GM13977 (cell line): Measurements from ENCODE around the gene VIL1.

Experiments used
- DNase-seq: peaks from one replicate; pipeline ENCODE4 v3.0.0; 2012; ENCODE audit warnings: low spot score
- in situ Hi-C: fragments of 300-500 bp; cut with MboI; formaldehyde crosslinking; loops from one replicate; pipeline ENCODE4 v1.12.0; 2022; ENCODE audit warnings: low sequenced_read_pairs, low pct_unique_long_range_greater_than_20kb, mixed read lengths, inconsistent platforms; ENCODE audit not compliant: unreplicated experiment
- TF ChIP-seq, protein P1 (sequence below): IDR thresholded peaks from 2 replicates; pipeline ENCODE4 v1.5.1; 2012; ENCODE audit warnings: mild to moderate bottlenecking, control low read depth; ENCODE audit not compliant: insufficient read depth; ENCODE audit errors: extremely low read depth, missing control alignments

The VIL1 gene

DNA sequence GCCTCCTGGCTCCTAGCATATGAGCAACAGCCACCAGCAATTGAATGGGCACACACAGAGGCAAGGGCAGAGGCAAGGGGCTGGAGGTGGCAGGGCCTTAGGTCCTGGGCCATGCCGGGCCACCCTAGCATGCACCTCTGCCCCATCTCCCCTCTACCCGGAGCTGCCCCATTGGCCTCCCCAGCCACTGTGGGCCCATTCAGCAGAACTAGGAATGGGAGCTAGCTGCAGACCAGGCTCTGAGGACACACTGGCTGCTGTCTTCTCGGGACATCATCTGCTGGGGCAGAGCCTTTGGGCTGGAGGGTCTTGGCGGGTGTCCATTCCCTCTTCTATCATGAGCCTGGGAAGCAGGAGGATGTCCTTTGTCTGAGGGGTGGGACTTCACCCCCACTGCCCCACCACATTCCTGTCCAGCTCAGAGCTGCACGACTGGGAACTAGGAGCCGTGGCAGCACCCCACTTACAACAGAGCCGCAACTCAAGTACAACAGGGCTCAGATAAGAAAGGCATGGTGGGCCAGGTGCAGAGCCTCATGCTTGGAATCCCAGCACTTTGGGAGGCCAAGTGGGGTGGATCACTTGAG lies 800 bp downstream of the VIL1 start:
- in situ Hi-C loops = loop anchor here (25.0 kb wide), 1 partner anchor 418 kb away; the partner anchor contains the start of gene PRKAG3
- DNase-seq = no peak

DNA sequence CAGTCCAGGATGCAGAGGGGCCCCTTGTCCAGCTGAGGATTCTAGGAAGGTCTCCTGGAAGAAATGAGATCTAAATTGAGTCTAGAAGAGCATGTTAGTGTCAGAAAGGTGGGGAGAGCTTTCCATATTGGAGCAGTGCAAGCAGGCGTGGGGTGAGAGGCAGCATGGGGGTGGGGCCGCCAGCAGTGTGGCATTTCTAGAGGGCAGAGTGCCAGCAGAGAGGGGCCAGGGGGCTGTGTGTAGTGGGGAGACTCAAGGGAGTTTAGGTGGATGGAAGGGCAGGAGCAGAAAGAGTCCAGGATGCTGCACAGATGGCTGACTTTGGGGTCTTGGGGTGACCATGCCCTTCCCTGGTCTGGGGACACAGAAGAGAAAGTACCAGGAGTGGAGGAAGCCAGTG lies 2.1 kb downstream of the VIL1 start:
- no peak for DNase-seq
- in situ Hi-C loops = loop anchor here (25.0 kb wide), 1 partner anchor 416 kb away; the partner anchor contains the start of gene PRKAG3
- TF ChIP-seq, protein P1, sequence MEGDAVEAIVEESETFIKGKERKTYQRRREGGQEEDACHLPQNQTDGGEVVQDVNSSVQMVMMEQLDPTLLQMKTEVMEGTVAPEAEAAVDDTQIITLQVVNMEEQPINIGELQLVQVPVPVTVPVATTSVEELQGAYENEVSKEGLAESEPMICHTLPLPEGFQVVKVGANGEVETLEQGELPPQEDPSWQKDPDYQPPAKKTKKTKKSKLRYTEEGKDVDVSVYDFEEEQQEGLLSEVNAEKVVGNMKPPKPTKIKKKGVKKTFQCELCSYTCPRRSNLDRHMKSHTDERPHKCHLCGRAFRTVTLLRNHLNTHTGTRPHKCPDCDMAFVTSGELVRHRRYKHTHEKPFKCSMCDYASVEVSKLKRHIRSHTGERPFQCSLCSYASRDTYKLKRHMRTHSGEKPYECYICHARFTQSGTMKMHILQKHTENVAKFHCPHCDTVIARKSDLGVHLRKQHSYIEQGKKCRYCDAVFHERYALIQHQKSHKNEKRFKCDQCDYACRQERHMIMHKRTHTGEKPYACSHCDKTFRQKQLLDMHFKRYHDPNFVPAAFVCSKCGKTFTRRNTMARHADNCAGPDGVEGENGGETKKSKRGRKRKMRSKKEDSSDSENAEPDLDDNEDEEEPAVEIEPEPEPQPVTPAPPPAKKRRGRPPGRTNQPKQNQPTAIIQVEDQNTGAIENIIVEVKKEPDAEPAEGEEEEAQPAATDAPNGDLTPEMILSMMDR = no peak

More for the DNA sequence above, 800 bp downstream of the VIL1 start:
- TF ChIP-seq, protein P1 = no peak

DNA sequence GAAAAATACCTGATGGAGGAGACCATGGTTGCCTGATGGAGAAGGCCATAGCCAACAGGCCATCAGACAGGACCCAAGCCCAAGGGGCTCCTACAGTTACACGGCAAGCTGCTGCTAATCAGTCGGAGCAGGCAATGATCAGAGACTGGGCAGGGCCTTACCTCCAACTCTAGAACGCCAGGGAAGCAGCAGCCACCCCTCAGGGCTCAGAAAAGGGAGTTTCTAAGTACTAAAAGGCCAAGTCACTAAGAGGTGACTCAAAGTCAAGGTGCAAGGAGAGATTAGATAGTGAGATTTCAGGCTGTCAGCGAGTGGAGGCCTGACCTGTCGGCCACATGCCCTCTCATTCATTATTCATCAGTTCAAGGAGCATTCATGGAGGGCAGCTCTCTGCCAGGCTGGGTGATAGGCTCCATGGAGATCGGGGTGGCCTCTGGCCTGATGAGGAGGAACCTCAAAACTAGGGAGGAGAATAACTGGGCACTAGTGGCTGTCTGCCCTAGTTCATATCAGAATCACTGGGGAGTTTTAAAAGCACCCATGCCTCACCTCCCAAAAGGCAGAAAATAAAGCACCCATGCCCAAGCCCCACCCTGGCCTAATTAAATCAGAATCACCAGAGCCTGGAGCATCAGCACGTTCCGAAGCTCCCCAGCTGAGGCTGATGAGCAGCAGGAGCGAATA lies 3.6 kb downstream of the VIL1 start:
- no peak for DNase-seq
- in situ Hi-C loops = loop anchor here (25.0 kb wide), 1 partner anchor 415 kb away; the partner anchor contains the start of gene PRKAG3
- TF ChIP-seq, protein P1 = no peak

DNA sequence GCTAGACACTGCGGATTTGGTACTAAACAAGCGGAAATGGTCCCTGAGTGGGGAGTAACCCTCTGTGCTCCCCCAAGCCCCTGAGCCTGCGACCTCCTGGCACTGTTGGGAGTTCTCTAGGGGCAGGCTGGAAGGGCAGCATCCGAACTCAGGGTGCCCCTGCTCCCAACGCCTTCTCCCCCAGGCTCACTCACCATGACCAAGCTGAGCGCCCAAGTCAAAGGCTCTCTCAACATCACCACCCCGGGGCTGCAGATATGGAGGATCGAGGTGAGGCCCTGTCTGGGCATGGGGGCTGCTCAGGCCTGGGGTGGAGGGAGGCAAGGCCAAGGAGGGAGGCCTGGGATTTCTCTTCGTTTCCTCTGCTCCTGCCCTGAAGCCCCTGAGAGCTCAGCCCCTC lies 4.7 kb downstream of the VIL1 start:
- TF ChIP-seq, protein P1 = no peak
- in situ Hi-C loops = loop anchor here (25.0 kb wide), 1 partner anchor 414 kb away; the partner anchor contains the start of gene PRKAG3

DNA sequence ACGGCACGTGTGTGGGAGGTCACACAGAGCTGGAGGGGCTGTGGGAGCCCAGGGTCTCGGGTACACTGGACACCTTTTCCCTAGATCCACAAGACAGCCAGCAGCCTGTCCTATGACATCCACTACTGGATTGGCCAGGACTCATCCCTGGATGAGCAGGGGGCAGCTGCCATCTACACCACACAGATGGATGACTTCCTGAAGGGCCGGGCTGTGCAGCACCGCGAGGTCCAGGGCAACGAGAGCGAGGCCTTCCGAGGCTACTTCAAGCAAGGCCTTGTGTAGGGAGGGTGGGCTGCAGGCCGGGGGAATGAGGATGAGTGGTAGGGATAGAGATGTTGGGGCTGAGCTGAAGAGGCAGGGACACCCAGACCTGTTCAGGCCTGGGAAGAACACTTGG lies 6.6 kb downstream of the VIL1 start:
- DNase-seq = no peak
- in situ Hi-C loops = no loop called here
- TF ChIP-seq, protein P1 = no peak

More for the DNA sequence above, 4.7 kb downstream of the VIL1 start:
- DNase-seq = no peak

DNA sequence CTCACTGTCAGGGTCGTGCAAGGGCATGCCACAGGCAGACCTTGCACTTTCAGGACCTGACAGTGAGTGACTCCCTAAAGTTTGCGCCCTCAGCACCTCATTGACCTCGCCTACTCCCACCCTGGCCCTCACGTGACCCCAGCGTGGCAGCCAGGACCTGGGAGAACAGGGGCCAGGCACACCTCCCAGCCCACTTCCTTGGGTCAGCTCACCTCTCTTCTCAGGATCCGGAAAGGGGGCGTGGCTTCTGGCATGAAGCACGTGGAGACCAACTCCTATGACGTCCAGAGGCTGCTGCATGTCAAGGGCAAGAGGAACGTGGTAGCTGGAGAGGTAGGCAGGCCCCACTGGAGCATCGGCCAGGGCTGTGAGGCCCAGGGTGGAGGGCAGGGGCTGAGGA lies 8.8 kb downstream of the VIL1 start:
- no peak for DNase-seq
- TF ChIP-seq, protein P1 = no peak
- in situ Hi-C loops = no loop called here
